ENCODE measurements around the gene PID1. TPM values are rescaled to one million over a fixed set of nuclear protein-coding genes. Genes with fewer than 3 reads are reported as not detected.

Gene PID1
- total RNA-seq, 1 donor from 2014 or later = 7.1 TPM

DNA sequence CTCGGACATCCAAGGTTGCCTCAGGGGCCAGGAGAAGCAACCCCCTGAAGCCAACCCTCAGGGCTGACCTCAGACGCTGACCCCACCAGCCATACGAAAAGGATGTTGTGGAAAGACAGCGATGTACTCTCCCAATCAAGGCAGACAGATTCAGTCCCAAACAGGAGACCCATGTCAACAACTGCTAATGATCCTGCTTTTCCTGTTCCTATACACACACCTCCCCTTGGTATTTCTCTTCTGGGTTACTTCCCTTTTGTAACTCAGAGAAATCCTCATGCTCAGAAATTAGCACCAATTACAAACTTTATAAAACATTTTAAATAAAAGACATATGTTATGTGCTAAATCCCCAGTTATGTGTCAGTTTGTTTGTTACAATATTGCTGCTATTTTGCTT is 120.8 kb downstream of the PID1 start:
- ATAC-seq (ENCODE audit: poor library complexity) (no peak), DNase-seq (no peak)
- intact Hi-C loops (cut with DNase I) = no loop called here

DNA sequence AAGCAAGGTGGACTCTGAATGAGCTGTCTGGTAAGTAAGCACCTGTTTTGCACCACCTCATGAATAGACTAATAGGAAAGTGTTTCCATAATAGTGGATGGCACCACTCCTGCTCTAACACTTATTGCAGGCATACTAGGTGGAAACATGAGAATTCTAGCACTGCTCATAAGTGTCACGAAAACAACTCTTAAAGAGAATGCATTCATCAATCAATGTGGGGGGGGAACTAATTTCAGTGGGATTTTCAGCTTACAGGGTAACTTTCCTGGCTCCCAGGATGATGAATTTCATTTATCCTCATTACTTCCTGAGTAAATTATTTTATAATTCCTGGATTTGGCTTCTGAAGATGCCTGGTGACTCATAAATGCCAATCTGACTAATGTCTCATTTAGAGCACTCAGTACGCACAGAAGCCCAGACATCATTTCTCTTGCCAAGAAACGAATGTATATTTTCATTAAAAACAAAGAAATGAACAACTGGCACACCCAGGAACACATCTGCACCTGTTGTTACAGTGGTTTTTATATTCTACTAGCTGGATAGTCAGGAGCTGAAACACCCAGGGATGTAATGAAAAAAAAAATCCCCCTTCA is 129.6 kb downstream of the PID1 start:
- ATAC-seq (ENCODE audit: poor library complexity) (no peak), DNase-seq (no peak)
- intact Hi-C loops (cut with DNase I) = no loop called here

DNA sequence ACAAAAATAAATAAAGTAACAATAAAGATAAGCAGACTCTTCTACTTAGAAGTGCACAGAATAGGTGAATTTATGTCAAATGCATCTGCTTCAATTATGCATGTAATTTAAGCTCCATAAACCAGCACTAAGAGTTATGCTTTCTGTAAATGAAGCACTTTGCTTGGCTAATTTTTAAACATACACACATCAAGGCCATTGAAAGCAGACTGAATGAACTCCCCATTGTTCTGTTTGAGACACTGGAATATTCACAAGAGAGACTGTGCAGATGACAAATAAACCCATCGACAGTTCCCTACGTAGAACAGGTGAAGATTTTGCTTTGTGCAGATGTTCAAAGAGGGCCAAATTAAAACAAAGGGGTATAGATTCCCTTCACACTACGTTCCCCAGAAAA is 133.4 kb downstream of the PID1 start:
- ATAC-seq (ENCODE audit: poor library complexity) = no peak
- intact Hi-C loops (cut with DNase I) = loop anchor here (10.0 kb wide), 1 partner anchor 447 kb away; no protein-coding TSS in a partner anchor
- no peak for DNase-seq

DNA sequence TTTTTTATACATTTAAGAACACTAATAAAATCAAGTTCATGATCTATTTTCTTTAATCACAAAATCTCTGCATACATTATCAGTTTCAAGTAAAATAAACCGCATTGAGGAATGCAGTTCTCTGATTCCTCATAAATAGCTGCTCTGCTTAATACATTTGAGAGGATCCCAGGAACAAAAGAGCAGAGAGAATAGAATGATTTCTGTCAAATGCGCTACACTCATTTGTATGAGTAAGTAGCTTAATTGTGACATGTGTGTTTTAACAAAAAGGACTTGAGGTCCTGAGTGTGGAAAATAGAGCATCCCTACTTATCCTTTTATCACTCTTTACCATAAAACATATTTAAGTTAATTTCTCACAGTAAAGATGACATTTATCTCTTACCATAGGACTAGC is 134.0 kb downstream of the PID1 start:
- DNase-seq = no peak
- intact Hi-C loops (cut with DNase I) = loop anchor here (10.0 kb wide), 1 partner anchor 448 kb away; no protein-coding TSS in a partner anchor
- no peak for ATAC-seq (ENCODE audit: poor library complexity)

DNA sequence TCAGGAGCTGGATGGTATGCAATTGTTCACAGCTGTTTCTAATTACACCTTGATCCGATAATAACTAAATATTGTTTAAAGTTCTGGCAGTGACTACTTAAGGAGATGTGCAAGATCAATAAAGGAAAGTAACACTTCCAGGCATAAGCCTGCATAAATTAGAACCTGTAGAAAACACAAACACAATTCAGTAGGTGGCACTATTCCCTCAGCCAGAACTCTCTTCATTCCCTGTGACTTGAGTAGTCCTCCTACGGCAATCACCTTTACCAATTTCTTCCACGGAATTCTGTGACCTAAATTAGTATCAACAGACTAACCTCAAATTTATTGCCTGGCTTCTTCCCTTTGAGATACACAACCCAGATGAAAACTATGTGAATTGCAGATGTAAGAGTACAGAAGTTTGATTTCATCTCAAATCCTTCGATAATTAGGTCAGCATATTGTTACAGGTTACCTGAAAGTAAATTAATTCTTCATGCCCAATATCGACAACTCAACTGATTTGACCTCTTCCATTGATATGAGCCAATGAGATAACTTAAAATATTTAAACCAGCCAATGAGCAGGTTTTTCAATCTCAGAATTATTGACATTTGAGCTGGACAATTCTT is 137.8 kb downstream of the PID1 start:
- intact Hi-C loops (cut with DNase I) = loop anchor here (5.0 to 10.0 kb wide), 2 partner anchors 139 to 452 kb away; partner anchors contain the start of gene PID1
- ATAC-seq (ENCODE audit: poor library complexity) (peak; percentile 70), DNase-seq (no peak)

DNA sequence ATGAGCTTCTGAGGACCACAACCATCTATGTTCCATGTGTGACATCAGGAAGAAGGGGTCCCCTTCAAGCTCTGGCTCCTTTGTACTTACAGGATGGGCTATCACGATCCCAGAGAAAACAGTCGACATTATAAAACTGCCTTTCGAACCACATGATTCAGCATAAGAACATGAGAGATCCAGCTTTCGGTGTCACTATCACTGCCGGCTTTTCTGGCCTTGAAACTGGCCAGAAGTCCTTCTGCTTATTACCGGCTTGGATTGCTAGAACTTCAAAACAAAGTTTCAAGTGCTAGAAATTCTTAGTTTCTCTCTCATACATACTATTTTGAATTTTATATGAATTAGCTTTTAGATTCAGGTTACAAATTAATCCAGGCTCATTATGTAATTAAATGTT is 138.9 kb downstream of the PID1 start:
- no peak for ATAC-seq (ENCODE audit: poor library complexity)
- intact Hi-C loops (cut with DNase I) = loop anchor here (5.0 to 10.0 kb wide), 2 partner anchors 140 to 453 kb away; partner anchors contain the start of gene PID1
- DNase-seq = no peak

DNA sequence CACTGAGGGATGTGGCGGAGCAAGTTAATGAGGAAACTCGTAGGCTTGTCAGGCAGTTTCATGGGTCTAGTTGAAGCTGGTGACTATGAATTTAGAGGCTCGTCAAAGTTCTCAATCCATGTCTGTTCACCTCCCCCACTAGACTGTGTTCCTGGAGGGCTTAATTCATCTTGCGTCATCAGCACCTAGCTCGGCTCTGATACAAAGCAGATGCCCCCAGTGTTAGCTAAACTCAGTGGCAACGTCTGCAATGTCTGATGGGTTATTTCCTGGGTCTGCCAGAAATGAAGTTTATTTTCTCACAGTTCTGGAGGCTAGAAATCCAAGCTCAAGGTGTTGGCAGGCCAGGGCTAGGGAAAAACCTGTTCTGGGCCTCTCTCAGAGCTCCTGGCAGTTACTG is 140.6 kb downstream of the PID1 start:
- no peak for DNase-seq
- intact Hi-C loops (cut with DNase I) = loop anchor here (5.0 to 10.0 kb wide), 2 partner anchors 142 to 454 kb away; partner anchors contain the start of gene PID1

DNA sequence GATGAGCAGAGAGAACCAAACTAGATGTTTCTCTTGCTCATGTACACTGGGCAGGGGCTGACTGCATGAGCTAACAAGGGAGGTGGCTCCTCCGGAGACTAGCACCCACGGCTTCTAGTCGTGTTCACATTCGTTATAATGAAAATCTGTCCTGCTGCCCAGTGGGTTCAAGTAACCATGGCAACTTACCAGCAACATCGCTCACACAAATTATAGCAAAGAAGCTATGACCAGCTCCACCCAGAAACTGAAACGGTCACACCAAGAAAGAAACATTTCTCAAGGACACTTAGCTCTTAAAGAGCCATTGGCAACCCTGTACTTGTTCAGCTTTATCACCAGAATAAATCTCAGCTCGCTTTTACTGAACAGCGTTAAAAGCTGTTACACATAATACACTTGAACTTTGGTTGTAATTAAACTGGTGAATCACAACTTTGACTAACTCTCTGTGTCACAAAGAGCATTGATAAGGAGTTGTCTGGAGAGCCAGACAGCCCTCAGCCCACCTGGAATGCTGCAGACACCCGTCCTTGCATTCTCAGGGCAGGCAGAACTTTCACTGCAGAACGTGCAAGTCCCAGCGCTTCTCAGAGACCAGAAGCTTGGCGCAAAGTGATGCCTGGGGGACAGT is 141.2 kb downstream of the PID1 start:
- DNase-seq (no peak), ATAC-seq (ENCODE audit: poor library complexity) (peak; percentile 40)
- intact Hi-C loops (cut with DNase I) = loop anchor here (5.0 to 10.0 kb wide), 2 partner anchors 142 to 455 kb away; partner anchors contain the start of gene PID1

More for the DNA sequence above, 140.6 kb downstream of the PID1 start:
- ATAC-seq (ENCODE audit: poor library complexity) = peak; percentile 55

DNA sequence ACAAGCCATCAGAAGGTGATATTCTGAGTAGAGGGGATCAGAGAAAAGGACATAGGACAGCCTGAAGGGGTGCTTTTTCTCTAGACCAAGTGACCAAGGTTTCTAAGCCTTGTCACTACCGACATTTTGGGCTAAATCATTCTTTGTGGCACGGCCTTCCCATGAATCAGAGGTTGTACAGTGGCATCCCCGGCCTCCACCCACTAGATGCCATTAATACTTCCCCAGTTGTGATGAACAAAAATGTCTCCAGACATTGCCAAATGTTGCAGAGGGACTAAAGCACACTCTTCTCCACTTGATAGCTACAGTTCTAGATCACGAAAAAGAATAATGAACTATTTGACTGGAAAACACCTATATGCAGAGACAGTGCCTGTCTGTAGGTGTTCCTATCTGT is 143.6 kb downstream of the PID1 start:
- ATAC-seq (ENCODE audit: poor library complexity) (no peak), DNase-seq (no peak)
- intact Hi-C loops (cut with DNase I) = no loop called here

DNA sequence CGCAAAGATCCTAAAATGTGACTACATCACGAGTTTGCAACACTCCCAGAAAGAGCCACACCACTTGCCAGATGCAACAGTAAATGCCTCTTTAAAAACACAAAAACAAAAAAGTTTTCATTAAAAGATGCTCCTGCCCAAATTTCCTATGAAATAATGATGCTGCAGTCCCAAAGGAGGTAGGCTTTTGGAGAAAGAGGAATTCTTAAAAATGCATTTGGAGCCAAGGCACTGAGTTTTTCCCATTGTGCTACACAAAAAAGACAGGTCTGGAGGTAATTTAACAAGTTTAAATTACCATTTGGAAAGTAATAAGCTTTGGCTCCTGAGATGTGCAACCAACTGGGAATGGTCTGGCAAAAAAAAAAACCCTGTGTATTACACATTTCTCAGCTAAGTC is 145.0 kb downstream of the PID1 start:
- intact Hi-C loops (cut with DNase I) = no loop called here
- DNase-seq = no peak
- no peak for ATAC-seq (ENCODE audit: poor library complexity)

DNA sequence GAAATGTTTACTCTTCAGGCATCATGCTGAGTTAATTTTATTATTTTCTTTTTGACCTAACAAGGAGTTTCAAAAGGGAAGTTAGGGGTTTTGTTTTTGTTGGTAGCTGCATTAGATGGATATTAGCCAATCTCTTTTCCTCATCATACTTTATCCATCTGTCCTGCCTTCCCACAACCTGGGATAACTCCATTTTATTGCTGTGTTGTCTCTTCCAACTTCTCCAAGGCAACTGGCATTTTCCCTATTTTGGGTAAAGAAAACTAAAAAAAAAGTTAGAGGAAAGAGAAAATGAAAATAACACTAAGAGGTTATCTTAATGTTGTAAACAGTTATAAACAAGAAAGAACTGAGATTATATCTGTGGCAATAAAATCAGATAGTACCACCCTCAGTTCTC is 147.0 kb downstream of the PID1 start:
- no peak for DNase-seq
- intact Hi-C loops (cut with DNase I) = no loop called here

DNA sequence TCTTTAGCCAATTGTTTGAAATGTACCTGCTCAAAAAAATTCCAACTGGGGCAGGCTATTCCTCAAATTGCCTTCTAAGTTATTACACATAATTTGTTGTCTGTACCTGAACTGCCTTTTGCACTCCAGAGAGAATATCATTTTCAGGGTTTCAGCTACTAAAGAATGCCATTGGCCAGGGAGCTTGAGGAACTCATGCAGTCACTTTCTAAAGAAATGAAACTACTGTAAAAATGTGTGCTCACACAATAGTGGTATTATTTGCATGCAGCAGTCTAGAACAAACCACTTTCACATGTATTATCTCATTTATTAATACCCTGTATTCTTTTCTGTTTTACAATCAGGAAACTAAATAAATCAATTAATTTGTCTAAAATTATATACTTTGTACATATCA is 152.2 kb downstream of the PID1 start:
- DNase-seq (no peak), ATAC-seq (ENCODE audit: poor library complexity) (no peak)
- intact Hi-C loops (cut with DNase I) = no loop called here

More for the DNA sequence above, 147.0 kb downstream of the PID1 start:
- no peak for ATAC-seq (ENCODE audit: poor library complexity)

DNA sequence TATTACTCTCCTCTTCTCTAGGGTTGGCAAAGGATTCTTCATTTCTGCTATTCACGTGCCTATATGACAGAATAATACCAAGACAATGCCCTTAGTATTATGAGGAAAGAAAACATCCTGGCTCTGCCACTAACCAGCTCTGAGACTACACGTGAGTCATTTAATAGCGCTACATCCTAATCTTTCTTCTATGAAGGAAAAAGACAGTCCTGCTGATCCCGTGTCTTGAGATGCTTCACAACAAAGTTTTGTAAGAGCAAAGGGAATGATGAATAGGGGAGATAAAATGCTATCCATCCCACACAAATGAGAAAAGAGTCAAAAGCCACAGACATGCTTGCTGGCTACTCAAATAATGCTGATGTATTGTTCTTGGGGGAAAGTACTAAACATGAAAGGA is 152.8 kb downstream of the PID1 start:
- no peak for DNase-seq
- no peak for ATAC-seq (ENCODE audit: poor library complexity)
- intact Hi-C loops (cut with DNase I) = no loop called here

DNA sequence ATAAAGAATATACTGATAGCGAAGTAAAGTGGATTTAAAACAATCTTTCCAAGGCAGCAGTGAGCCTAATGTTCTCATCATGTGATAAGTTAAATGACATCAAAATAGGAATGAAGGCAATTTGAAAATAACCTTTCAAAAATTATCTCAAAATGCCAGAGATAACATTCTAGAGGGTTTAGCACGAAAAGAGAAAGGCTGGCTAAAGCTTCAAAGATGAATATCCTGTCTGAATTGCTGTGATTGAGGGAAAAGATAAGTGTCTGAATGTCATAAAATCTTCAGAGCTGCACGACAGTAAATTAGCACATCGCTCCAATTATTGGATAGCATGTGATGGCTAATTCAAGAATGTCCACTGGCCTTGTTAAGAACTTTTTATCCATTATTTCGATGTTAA is 159.3 kb downstream of the PID1 start:
- no peak for DNase-seq
- no peak for ATAC-seq (ENCODE audit: poor library complexity)
- intact Hi-C loops (cut with DNase I) = no loop called here

DNA sequence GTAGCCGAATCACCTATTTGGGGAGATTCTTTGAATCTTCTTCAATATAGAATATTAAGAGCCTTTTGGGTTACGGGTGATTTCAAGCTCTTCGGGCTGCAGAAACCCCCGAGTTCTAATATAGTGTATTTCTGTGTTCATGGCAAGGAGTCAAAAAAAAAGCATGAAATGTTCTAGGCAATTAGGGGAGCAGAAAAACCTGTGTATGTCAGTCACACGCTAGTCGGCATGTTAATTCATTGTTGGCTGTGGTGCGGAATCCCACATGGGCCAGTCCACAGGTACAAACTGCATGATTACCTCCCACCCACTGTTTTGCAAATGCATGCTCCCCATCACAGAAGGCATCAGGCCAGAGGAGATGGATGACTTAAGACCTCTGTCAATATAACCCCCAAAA is 161.9 kb downstream of the PID1 start:
- no peak for DNase-seq
- intact Hi-C loops (cut with DNase I) = no loop called here
- no peak for ATAC-seq (ENCODE audit: poor library complexity)

DNA sequence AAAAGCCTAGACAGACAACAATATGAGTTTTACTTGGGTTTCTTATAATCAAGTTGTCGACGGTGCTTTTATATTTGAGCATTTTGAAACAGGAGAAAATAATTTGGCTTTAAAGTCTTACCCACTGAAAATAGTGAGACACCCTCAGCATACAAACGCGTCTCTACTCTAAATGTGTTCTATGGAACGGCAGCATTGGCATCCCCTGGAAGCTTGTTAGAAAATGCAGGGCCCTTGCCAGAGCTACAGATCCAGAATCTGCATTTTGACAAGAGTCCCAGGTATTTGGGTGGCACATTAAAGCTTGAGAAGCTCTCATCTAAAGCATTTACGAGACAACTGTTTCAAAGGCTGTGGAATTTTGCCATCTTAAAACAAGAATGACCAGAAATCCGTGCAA is 163.5 kb downstream of the PID1 start:
- intact Hi-C loops (cut with DNase I) = no loop called here
- DNase-seq (no peak), ATAC-seq (ENCODE audit: poor library complexity) (no peak)

DNA sequence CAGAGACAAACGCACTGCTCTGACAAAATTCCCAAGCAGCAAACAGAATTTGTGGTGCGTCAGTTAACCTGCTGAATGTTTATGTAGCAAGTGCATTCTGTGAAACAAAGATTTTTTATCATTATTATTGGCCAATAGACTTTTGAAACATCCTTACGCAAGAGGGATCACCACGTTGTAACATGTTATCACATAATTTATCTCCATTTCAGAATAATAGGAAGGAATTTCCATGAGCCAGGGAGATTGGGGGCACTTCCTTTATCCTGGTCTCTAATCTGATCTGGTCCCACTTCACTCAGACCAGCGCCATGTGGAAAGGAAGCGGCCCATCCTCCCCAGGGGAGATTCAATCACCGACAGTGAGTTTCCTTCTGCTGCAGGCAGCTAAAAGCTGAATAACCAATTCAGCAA is 166.1 kb downstream of the PID1 start:
- intact Hi-C loops (cut with DNase I) = no loop called here
- no peak for ATAC-seq (ENCODE audit: poor library complexity)

DNA sequence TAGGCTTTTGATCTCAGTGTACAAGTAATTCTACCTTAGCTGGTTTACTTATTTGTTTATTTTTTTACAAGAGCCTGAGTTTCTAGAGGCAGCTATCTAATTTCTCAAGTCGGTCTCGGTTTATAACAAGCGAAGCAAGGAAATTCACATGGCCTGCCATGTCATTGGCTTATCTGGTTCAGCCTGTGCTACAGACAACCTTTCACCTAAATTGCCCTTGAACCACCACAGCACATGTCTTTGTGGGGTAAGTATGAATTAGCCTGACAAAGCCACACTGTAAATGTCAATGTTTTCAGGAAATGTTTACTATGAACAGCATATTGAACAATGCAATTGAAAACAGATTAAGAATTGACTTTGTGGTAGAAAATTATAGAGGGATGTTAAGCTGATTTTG is 167.1 kb downstream of the PID1 start:
- peak; percentile 75 for ATAC-seq (ENCODE audit: poor library complexity)
- intact Hi-C loops (cut with DNase I) = no loop called here

More for the DNA sequence above, 166.1 kb downstream of the PID1 start:
- no peak for DNase-seq

DNA sequence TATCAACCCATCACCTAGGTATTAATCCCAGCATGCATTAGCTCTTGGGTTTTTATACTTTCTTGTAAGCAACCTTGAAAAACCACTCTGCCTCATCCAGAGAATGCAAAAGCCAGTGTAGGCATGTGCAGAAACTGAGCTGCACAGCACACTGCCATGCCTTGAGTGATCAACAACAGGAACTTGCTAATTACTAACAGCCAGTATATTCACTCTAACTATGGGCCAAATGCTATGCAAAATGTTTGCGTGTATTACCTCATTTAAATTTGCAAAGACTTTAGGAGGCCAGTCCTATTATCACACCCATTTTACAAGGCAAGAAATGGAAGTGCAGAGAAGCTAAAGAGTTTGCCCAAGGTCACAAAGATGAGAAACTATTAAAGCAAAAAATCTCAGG is 169.8 kb downstream of the PID1 start:
- no peak for DNase-seq
- intact Hi-C loops (cut with DNase I) = no loop called here

More for the DNA sequence above, 167.1 kb downstream of the PID1 start:
- no peak for DNase-seq

DNA sequence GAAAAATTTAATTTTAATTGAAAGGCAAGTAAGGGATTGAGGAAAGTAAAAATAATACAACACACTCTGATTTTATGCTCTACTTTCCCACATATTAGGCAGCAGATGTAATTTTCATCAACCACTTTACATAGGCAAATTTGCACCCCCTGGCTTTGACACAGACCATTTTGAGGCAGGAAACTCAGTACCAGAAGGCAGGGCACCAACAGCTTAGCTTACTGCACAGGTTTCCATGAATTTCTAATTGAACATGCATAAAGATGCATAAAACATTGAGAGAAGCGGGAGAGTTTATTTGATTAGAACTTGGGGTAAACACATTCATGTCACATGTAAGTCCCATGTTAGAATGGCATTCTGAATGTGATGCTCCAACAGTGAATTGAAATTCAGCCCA is 171.9 kb downstream of the PID1 start:
- no peak for DNase-seq
- intact Hi-C loops (cut with DNase I) = no loop called here
- no peak for ATAC-seq (ENCODE audit: poor library complexity)

More for the DNA sequence above, 169.8 kb downstream of the PID1 start:
- no peak for ATAC-seq (ENCODE audit: poor library complexity)
